Uterus (tissue), 4 donors: ENCODE results near the gene PICK1. TPM values are rescaled to one million over a fixed set of nuclear protein-coding genes. Genes with fewer than 3 reads are reported as not detected.

Experiments used
- DNase-seq, 2 donors: peaks; one replicate each; pipeline ENCODE4 v3.0.0-alpha.2; 2019 to 2020
- H3K27ac ChIP-seq, 2 donors: fragments of 200-600 bp; sonication (generic); 1 replicate in 1 of 2; 2 replicates in 1 of 2; pipeline ENCODE4 v1.5.1; 2016 to 2018
- H3K27me3 ChIP-seq, 2 donors: fragments of 200-600 bp; sonication (generic); one replicate each; pipeline ENCODE4 v1.5.1; 2018 to 2019; ENCODE audit warnings: control low read depth in 1 of 2
- H3K36me3 ChIP-seq, 2 donors: fragments of 200-600 bp; sonication (generic); one replicate each; pipeline ENCODE4 v1.5.1; 2019; ENCODE audit warnings: control low read depth in 1 of 2
- H3K4me1 ChIP-seq, 2 donors: fragments of 200-600 bp; sonication (generic); one replicate each; pipeline ENCODE4 v1.5.1; 2018 to 2019; ENCODE audit warnings: control low read depth in 1 of 2
- H3K4me3 ChIP-seq, 2 donors: fragments of 200-600 bp; sonication (generic); 1 replicate in 1 of 2; 2 replicates in 1 of 2; pipeline ENCODE4 v1.5.1; 2018 to 2019; ENCODE audit warnings: mild to moderate bottlenecking in 1 of 2
- H3K9me3 ChIP-seq, 2 donors: fragments of 200-600 bp; sonication (generic); one replicate each; pipeline ENCODE4 v1.5.1; 2019; ENCODE audit warnings: control low read depth in 1 of 2
- POLR2A ChIP-seq, 2 donors: fragments of 450-650 bp; IDR thresholded peaks; one replicate each; pipeline ENCODE4 v1.6.1; 2016; ENCODE audit warnings: antibody characterized with exemption in 2 of 2, mild to moderate bottlenecking in 1 of 2, moderate library complexity in 1 of 2
- intact Hi-C: fragments of 100-400 bp; cut with DNase I; formaldehyde crosslinking; loops from one replicate; pipeline ENCODE4 v1.15.1; 2023; ENCODE audit warnings: low total_unique reads
- total RNA-seq, 4 donors: library from RNA; depleted of rRNA in 3 of 4; stranded (reverse); fragments of >200 nt in 3 of 4; gene quantifications; one replicate each; pipeline versions ENCODE4 v1.1.0 to v1.2.4, GENCODE V29; 2014 to 2023
- TF ChIP-seq, protein P1 (sequence below), 4 experiments: fragments of 200-600 bp in 2 of 4; fragments of 450-650 bp in 2 of 4; sonication (generic) in 2 of 4; IDR thresholded peaks; one replicate each; pipeline ENCODE4 v1.5.1; 2016 to 2019; ENCODE audit warnings: antibody characterized with exemption in 4 of 4, mild to moderate bottlenecking in 2 of 4, moderate library complexity in 1 of 4
- donor health status: DM: yes; HTN: yes; CAD: no.

Gene PICK1
- total RNA-seq, 4 donors from 2014 or later: 2.9 to 38.7 (median 29.2) TPM

GRCh38 chr22:38098410-38099249 lies 41.4 kb downstream of the PICK1 start:
- Histone ChIP-seq H3K27ac (no peak overlapping the region), H3K27me3 (no peaks in the 10 kb centered on the region), H3K4me1 (no peaks in the 10 kb centered on the region), H3K9me3 (no peaks in the 10 kb centered on the region), H3K4me3 (no peak overlapping the region), H3K36me3 (no peaks in the 10 kb centered on the region)
- DNase-seq: no peak
- intact Hi-C loops: no loop called here
- TF ChIP-seq, protein P1, sequence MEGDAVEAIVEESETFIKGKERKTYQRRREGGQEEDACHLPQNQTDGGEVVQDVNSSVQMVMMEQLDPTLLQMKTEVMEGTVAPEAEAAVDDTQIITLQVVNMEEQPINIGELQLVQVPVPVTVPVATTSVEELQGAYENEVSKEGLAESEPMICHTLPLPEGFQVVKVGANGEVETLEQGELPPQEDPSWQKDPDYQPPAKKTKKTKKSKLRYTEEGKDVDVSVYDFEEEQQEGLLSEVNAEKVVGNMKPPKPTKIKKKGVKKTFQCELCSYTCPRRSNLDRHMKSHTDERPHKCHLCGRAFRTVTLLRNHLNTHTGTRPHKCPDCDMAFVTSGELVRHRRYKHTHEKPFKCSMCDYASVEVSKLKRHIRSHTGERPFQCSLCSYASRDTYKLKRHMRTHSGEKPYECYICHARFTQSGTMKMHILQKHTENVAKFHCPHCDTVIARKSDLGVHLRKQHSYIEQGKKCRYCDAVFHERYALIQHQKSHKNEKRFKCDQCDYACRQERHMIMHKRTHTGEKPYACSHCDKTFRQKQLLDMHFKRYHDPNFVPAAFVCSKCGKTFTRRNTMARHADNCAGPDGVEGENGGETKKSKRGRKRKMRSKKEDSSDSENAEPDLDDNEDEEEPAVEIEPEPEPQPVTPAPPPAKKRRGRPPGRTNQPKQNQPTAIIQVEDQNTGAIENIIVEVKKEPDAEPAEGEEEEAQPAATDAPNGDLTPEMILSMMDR (IDR thresholded peaks at IDR 0.05): no peak
- no peak for TF ChIP-seq POLR2A (IDR thresholded peaks at IDR 0.05)

GRCh38 chr22:38103641-38104040 lies 46.4 kb downstream of the PICK1 start:
- no peak for TF ChIP-seq POLR2A (IDR thresholded peaks at IDR 0.05)
- TF ChIP-seq, protein P1 (IDR thresholded peaks at IDR 0.05): no peak
- intact Hi-C loops: no loop called here
- no peaks in the 10 kb centered on the region for H3K36me3 ChIP-seq

DNA sequence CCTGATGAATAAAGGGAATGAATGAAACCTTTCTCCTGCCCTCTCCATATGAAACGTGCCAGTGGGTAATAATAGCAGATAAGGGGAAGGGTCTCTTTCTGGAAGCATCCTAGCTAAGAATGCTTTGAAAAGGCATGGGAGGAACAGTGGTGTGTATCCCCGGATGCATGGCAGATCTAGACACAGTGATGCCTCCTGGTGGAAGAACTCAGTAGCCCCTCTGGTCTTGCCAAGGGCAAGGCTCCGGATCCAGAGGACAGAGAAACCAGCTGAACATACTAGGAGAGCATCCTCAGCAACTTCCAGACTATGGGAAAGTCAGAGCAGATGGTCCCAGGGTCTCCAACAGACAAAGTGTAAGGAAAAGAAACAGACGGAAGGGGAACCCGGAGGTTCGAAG lies 46.9 kb downstream of the PICK1 start:
- H3K27ac ChIP-seq: no peak overlapping the region
- no peaks in the 10 kb centered on the region for H3K27me3 ChIP-seq
- H3K4me3 ChIP-seq: no peak overlapping the region
- H3K36me3 ChIP-seq: no peaks in the 10 kb centered on the region
- no peak for TF ChIP-seq POLR2A (IDR thresholded peaks at IDR 0.05)
- TF ChIP-seq, protein P1 (IDR thresholded peaks at IDR 0.05): no peak
- no peaks in the 10 kb centered on the region for H3K9me3 ChIP-seq
- no peak for DNase-seq
- no peaks in the 10 kb centered on the region for H3K4me1 ChIP-seq
- intact Hi-C loops: no loop called here

More at GRCh38 chr22:38103641-38104040, 46.4 kb downstream of the PICK1 start:
- Histone ChIP-seq H3K27me3 (no peaks in the 10 kb centered on the region), H3K4me1 (no peaks in the 10 kb centered on the region), H3K4me3 (no peak overlapping the region), H3K9me3 (no peaks in the 10 kb centered on the region), H3K27ac (no peak overlapping the region)
- DNase-seq: no peak

DNA sequence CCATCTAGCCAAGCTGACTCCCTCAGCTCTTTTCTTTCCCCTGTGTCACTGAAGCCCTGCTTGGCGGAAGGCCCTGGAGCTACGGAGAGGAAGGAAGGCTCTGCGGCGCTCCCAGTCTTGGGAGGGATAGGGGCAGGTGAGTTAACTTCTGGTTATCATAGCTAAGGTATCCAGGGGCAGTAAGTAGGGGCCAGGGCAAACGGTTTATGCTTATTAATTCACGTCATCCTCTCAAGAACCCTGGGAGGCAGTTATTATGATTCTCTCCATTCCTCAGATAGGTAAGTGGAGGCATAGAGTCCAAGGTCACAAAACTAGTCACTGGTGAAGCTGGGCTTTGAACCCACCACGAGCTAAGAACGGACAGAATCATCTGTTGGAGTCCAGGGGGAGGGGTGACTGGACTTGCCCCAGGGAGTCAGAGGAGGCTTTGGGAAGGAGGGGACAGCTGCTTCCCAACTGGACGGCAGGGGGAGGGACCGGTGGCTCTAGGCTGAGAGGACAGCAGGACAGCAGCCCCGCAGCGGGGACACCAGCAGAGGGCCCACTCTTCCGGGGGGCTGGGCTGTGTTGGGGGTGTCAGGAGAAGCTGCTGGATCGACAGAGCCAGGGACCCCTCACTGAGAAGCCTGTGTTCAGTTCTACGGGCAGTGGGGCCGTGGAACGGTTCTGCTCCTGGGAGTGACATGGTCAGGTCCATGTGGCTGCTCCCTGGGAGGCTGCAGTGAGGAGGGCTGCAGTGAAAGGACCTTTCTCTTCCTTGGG lies 49.8 kb downstream of the PICK1 start:
- Histone ChIP-seq H3K36me3 (no peaks in the 10 kb centered on the region), H3K4me3 (no peak overlapping the region), H3K9me3 (no peaks in the 10 kb centered on the region), H3K27me3 (no peaks in the 10 kb centered on the region), H3K27ac (no peak overlapping the region), H3K4me1 (no peaks in the 10 kb centered on the region)
- intact Hi-C loops: no loop called here
- DNase-seq: no peak
- TF ChIP-seq POLR2A (IDR thresholded peaks at IDR 0.05): no peak
- TF ChIP-seq, protein P1 (IDR thresholded peaks at IDR 0.05): no peak
